HG02973 (cell line): ENCODE results near the gene TEAD3.
"Not testable (repeated sequence)": the region's sequence is repeated elsewhere in the genome, so short reads cannot be mapped to it uniquely, and the experiment has no call there.

Experiments
- ATAC-seq: cut with Tn5 transposase; IDR thresholded peaks from one replicate; pipeline ENCODE4 v1.9.1; 2021; ENCODE audit warnings: moderate library complexity; ENCODE audit not compliant: unreplicated experiment

The TEAD3 gene

GRCh38 chr6:35496841-35497570, at the start of gene TEAD3:
Gene TEAD3 (minus strand): TSS chr6:35497079.
- no peak for ATAC-seq

- ATAC-seq: no peak
Measured at GRCh38 chr6:35544769-35545361, 48.0 kb upstream of the TEAD3 start.

GRCh38 chr6:35543459-35544193, 46.7 kb upstream of the TEAD3 start:
- ATAC-seq: no peak

- ATAC-seq: no peak
Measured at GRCh38 chr6:35541836-35542235, 45.0 kb upstream of the TEAD3 start.

- ATAC-seq: no peak
Measured at GRCh38 chr6:35539223-35539622, 42.3 kb upstream of the TEAD3 start.

GRCh38 chr6:35535847-35536246, 39.0 kb upstream of the TEAD3 start:
- ATAC-seq: not testable (repeated sequence)

- no peak for ATAC-seq
Measured at GRCh38 chr6:35534407-35535170, 37.7 kb upstream of the TEAD3 start.

- no peak for ATAC-seq
Measured at GRCh38 chr6:35533981-35534380, 37.1 kb upstream of the TEAD3 start.

- no peak for ATAC-seq
Measured at GRCh38 chr6:35532126-35532525, 35.2 kb upstream of the TEAD3 start.

GRCh38 chr6:35524380-35525020, 27.6 kb upstream of the TEAD3 start:
- ATAC-seq: no peak

GRCh38 chr6:35522660-35523658, 26.1 kb upstream of the TEAD3 start:
- no peak for ATAC-seq

GRCh38 chr6:35522151-35522550, 25.3 kb upstream of the TEAD3 start:
- ATAC-seq: no peak

- no peak for ATAC-seq
Measured at GRCh38 chr6:35521235-35521634, 24.4 kb upstream of the TEAD3 start.

GRCh38 chr6:35519313-35520015, 22.6 kb upstream of the TEAD3 start:
- no peak for ATAC-seq

GRCh38 chr6:35518566-35519312, 21.9 kb upstream of the TEAD3 start:
- ATAC-seq: no peak

GRCh38 chr6:35517978-35518377, 21.1 kb upstream of the TEAD3 start:
- not testable (repeated sequence) for ATAC-seq

- no peak for ATAC-seq
Measured at GRCh38 chr6:35516712-35517111, 19.8 kb upstream of the TEAD3 start.

- not testable (repeated sequence) for ATAC-seq
Measured at GRCh38 chr6:35515939-35516338, 19.1 kb upstream of the TEAD3 start.
